ENCODE results near the gene NSG1.
"Not testable (repeated sequence)": the region's sequence is repeated elsewhere in the genome, so short reads cannot be mapped to it uniquely, and the experiment has no call there.

NSG1 gene

GRCh38 chr4:4415806-4416805 is 29.2 kb downstream of the NSG1 start:
- in situ Hi-C loops (cut with MboI; ENCODE audit: low sequenced_read_pairs): no loop called here

- in situ Hi-C loops (cut with MboI; ENCODE audit: low sequenced_read_pairs): no loop called here
Measured at GRCh38 chr4:4416981-4417380, 30.1 kb downstream of the NSG1 start.

DNA sequence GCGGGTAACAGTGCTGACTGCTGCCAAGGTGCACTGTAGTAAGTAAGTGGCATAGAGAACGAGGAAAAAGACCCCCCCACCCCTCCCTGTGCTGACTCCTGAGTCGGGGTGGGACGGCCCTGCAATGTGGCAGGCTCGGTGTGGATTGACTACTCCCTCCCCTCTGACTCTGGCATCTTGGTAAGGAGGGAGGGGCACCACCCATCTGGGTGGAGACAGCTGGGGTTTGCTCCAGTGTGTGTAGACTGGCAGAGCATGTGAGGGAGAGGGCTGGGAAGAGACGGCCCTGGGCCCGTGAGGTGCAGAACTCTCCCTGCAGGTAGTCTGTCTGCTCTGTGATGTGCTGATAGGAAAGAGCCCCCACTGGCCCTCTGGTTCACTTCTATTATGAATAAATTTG is 31.0 kb downstream of the NSG1 start:
- in situ Hi-C loops (cut with MboI; ENCODE audit: low sequenced_read_pairs): no loop called here

GRCh38 chr4:4418676-4419390 is 31.9 kb downstream of the NSG1 start:
- in situ Hi-C loops (cut with MboI; ENCODE audit: low sequenced_read_pairs): no loop called here

DNA sequence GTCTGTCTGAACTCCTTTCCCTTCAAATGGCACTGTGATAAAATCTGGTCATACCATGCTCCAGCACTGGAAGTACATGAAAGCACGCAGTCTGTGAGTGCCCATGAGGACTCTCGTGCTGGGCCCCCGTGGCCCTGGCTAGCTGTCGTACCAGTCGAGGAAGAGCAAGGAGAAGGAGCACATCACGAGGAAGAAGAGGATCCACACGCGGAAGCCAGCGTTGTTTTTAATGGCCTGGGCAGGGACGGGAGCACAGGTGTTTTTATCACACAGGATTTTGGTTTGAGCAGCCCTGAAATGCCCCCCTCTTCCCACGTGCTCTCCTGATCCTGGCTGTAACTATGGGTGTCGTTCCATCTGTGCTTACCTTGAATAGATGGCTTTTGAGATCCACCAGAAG is 33.0 kb downstream of the NSG1 start:
- in situ Hi-C loops (cut with MboI; ENCODE audit: low sequenced_read_pairs): no loop called here

- in situ Hi-C loops (cut with MboI; ENCODE audit: low sequenced_read_pairs): no loop called here
Measured at GRCh38 chr4:4420421-4420820, 33.5 kb downstream of the NSG1 start.

GRCh38 chr4:4421356-4421755 is 34.5 kb downstream of the NSG1 start:
- in situ Hi-C loops (cut with MboI; ENCODE audit: low sequenced_read_pairs): no loop called here

- in situ Hi-C loops (cut with MboI; ENCODE audit: low sequenced_read_pairs): not testable (repeated sequence)
Measured at GRCh38 chr4:4422117-4422516, 35.2 kb downstream of the NSG1 start.

DNA sequence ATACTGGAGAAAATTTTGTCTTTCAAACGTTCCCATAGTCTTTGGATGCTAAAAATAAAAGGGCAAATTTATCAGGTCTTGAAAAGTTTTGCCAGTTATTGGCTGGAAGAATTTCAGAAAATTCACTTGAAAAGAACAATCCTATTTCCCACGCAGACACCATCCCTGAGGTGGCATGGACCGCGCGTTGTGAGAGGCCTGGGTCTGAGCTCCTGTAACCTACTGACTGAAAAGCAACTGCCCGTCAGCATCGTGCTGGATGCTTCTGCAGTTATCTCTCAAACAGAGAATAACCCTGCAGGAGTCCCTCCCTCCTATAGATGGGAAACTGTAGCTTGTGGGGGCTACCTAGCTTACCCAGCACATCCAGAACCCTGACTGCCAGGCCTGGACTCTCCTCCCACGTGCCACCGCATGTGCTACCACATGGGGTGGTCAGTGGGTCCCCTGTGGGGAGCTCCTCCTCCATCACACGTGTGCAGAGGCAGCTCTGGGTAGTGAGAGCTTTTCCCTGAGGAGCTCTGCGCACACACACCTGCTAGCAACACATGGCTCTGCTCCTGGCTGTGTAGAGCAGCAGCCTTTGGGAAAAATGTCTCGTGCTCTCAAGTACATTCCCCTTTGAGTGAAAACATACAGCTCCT is 36.1 kb downstream of the NSG1 start:
- in situ Hi-C loops (cut with MboI; ENCODE audit: low sequenced_read_pairs): no loop called here

DNA sequence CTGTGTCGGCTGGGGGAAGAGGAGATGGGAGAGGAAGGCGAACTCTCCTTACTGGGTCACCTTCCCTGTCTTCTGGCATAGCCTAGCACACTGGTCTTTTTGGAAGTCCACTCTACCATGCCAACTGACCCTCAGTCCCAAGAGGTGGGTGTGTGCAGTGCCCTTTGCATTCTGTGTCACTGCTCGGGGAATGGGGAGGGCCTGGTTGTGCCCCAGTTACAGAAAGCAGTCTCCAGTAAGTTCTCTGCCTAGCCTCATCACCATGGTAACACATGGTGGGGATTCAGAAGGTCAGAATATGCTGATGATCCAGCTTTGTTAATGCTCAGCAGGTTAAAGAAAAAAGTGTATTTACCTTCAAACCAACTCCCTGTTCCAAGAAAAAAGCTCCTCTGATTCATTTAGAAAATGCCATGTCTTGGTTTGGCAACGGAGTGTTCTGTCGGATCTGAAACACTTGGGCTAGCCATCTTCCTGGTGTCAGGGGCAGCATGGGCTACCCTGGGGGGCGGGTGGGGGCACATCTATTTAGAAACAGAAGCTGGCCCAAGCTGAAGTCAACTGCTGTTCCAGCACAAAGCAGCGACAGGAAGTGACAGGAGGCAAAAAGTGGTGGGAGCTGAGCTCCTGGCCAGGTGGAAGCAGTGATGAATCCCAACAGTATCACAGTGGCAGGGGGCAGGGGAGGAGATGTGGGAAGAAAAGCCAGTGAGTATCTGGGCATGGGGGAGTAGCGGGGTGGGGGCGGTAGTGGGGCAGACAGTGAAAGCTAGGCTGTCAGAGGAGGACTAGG is 37.0 kb downstream of the NSG1 start:
- in situ Hi-C loops (cut with MboI; ENCODE audit: low sequenced_read_pairs): no loop called here

- in situ Hi-C loops (cut with MboI; ENCODE audit: low sequenced_read_pairs): no loop called here
Measured at GRCh38 chr4:4424499-4425115, 37.7 kb downstream of the NSG1 start.

- in situ Hi-C loops (cut with MboI; ENCODE audit: low sequenced_read_pairs): no loop called here
Measured at GRCh38 chr4:4425119-4425690, 38.3 kb downstream of the NSG1 start.

DNA sequence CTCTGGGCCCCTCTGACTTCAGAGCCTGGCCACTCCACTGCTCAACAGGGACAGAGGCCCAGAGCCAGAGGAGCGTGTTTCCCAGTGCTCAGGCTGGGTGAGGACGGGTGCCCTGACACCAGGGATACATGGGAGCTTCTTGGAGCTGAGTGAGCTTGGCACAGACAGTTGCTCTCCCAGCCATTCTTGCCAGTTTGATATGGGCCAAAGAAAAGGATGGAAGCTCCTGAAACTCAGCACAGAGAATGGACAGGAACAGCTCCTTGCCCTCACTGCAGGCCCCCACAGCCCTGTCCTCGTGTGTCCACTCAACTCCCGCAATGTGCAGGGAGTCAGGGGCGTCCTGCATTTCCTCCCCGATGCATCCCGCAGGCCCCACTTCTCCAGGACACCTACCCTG is 38.8 kb downstream of the NSG1 start:
- in situ Hi-C loops (cut with MboI; ENCODE audit: low sequenced_read_pairs): no loop called here

- in situ Hi-C loops (cut with MboI; ENCODE audit: low sequenced_read_pairs): no loop called here
Measured at GRCh38 chr4:4426511-4427120, 39.7 kb downstream of the NSG1 start.

- in situ Hi-C loops (cut with MboI; ENCODE audit: low sequenced_read_pairs): no loop called here
Measured at GRCh38 chr4:4427121-4427870, 40.4 kb downstream of the NSG1 start.

- in situ Hi-C loops (cut with MboI; ENCODE audit: low sequenced_read_pairs): no loop called here
Measured at GRCh38 chr4:4427886-4428285, 41.0 kb downstream of the NSG1 start.

DNA sequence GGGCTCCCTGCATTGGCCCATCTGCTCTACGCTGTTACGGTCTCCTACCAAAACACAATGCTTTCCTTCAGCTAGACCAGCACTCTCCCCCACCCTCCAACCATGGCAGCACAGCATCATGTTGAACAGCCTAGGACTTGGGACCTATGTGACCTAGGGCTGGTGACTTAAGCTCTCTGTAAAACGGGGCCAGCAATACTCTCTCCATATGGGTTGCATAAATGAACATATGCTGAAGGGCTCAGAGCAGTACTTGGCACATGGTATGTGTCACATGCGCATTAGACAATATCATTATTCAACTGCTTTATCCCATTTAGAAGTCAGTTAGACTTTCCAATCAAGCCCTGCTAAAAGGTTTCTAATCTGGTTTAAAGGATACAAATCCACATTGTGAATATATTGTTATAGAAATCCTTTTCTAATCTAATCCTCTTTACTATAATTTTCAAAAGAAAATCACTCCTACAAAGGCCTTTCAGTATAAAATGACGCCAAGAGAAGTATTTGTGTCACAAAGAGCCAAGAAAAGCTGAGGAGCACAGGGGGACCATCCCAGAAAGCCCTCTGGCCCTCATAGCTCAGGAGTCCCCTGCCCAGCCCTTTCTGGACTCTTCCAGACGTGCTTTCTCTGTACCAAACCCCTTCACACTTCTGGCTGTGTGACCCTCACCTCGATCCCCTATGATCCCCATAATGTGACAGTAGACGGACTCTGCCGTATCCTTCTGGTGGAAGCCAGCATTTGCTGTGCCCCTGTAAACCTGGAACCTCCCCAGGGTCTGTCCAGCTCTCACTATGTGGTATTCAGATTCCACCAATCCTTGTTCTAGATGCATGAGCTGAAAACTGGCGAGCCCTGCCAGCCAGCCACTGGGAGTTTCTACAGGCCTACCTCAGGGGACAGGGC is 42.3 kb downstream of the NSG1 start:
- in situ Hi-C loops (cut with MboI; ENCODE audit: low sequenced_read_pairs): no loop called here

All from hTERT RPE-1 (cell line).